GM23338 (cell line): ENCODE measurements around the gene RNF41. TPM values are rescaled to one million over a fixed set of nuclear protein-coding genes. Genes with fewer than 3 reads are reported as not detected.

Experiments
- ATAC-seq: fragments of 200-7000 bp; cut with Tn5 transposase; 3 replicates; pipeline ENCODE4 v1.9.1; 2020
- DNase-seq: peaks from one replicate; pipeline ENCODE4 v3.0.0-alpha.2; 2015; ENCODE audit warnings: low spot score
- H2AFZ ChIP-seq: fragments of 200-600 bp; sonication (generic); 2 replicates; pipeline ENCODE4 v1.8.0; 2016; ENCODE audit warnings: antibody characterized with exemption, mild to moderate bottlenecking, moderate library complexity
- H3F3A ChIP-seq: fragments of 200-600 bp; sonication (generic); replicated peaks from 2 replicates; pipeline ENCODE4 v1.8.0; 2017; ENCODE audit warnings: antibody characterized with exemption, mixed run types, low read depth
- H3K27ac ChIP-seq: fragments of 200-600 bp; sonication (generic); 2 replicates; pipeline ENCODE4 v1.6.1; 2016; ENCODE audit warnings: low read depth
- H3K27me3 ChIP-seq: fragments of 200-600 bp; sonication (generic); 2 replicates; pipeline ENCODE4 v1.8.0; 2016; ENCODE audit warnings: mild to moderate bottlenecking, mixed run types, moderate library complexity; ENCODE audit not compliant: insufficient read depth
- H3K36me3 ChIP-seq: fragments of 200-600 bp; sonication (generic); 2 replicates; pipeline ENCODE4 v1.8.0; 2016; ENCODE audit warnings: mild to moderate bottlenecking; ENCODE audit not compliant: insufficient read depth
- H3K4me1 ChIP-seq: fragments of 200-600 bp; sonication (generic); 2 replicates; pipeline ENCODE4 v1.8.0; 2016; ENCODE audit warnings: mild to moderate bottlenecking, moderate library complexity; ENCODE audit not compliant: insufficient read depth
- H3K4me2 ChIP-seq: fragments of 200-600 bp; sonication (generic); 2 replicates; pipeline ENCODE4 v1.7.1; 2017; ENCODE audit warnings: mixed run types
- H3K4me3 ChIP-seq: fragments of 200-600 bp; sonication (generic); 2 replicates; pipeline ENCODE4 v1.6.1; 2016; ENCODE audit warnings: mixed run types
- H3K79me2 ChIP-seq: fragments of 200-600 bp; sonication (generic); replicated peaks from 2 replicates; pipeline ENCODE4 v1.8.0; 2017; ENCODE audit warnings: mild to moderate bottlenecking; ENCODE audit not compliant: insufficient read depth
- H3K9me2 ChIP-seq: fragments of 200-600 bp; sonication (generic); 2 replicates; pipeline ENCODE4 v1.8.0; 2017; ENCODE audit not compliant: insufficient read depth
- H4K20me1 ChIP-seq: fragments of 200-600 bp; sonication (generic); replicated peaks from 2 replicates; pipeline ENCODE4 v1.8.0; 2017; ENCODE audit warnings: mild to moderate bottlenecking; ENCODE audit not compliant: insufficient read depth
- H3K27ac Mint-ChIP-seq: 2 replicates; pipeline ENCODE4 v1.8.0; 2020; ENCODE audit warnings: inconsistent platforms, mild to moderate bottlenecking, moderate library complexity, mixed read lengths
- H3K27me3 Mint-ChIP-seq: 3 replicates; pipeline ENCODE4 v1.8.0; 2022; ENCODE audit warnings: low read depth, mild to moderate bottlenecking, moderate library complexity, mixed read lengths, inconsistent platforms; ENCODE audit not compliant: insufficient read depth, poor library complexity
- H3K36me3 Mint-ChIP-seq: 3 replicates; pipeline ENCODE4 v1.8.0; 2021; ENCODE audit warnings: low read depth, mild to moderate bottlenecking, inconsistent platforms, moderate library complexity, mixed read lengths
- H3K4me1 Mint-ChIP-seq: 3 replicates; pipeline ENCODE4 v1.8.0; 2020; ENCODE audit warnings: mild to moderate bottlenecking, inconsistent platforms, mixed read lengths
- H3K4me3 Mint-ChIP-seq: 3 replicates; pipeline ENCODE4 v1.8.0; 2021; ENCODE audit warnings: moderate library complexity, mild to moderate bottlenecking, inconsistent platforms, mixed read lengths
- H3K9me3 Mint-ChIP-seq: 3 replicates; pipeline ENCODE4 v1.8.0; 2020; ENCODE audit warnings: moderate library complexity, mild to moderate bottlenecking, inconsistent platforms, mixed read lengths
- CREB1 ChIP-seq: fragments of 250-450 bp; sonication (Bioruptor Pico); IDR thresholded peaks from 2 replicates; pipeline ENCODE4 v1.5.0; 2020; ENCODE audit warnings: low read depth, mild to moderate bottlenecking, moderate library complexity
- EZH2 ChIP-seq: fragments of 200-600 bp; sonication (generic); IDR thresholded peaks from one replicate; pipeline ENCODE4 v1.8.0; 2017; ENCODE audit warnings: antibody characterized with exemption, mild to moderate bottlenecking, low read depth; ENCODE audit not compliant: unreplicated experiment
- EZH2phosphoT487 ChIP-seq: fragments of 200-600 bp; sonication (generic); IDR thresholded peaks from one replicate; pipeline ENCODE4 v1.8.1; 2018; ENCODE audit warnings: antibody characterized with exemption; ENCODE audit not compliant: unreplicated experiment
- JUNB ChIP-seq: IDR thresholded peaks from one replicate; pipeline ENCODE4 v1.6.1; 2016; ENCODE audit warnings: antibody characterized with exemption; ENCODE audit not compliant: unreplicated experiment
- NANOG ChIP-seq: IDR thresholded peaks from 2 replicates; pipeline ENCODE4 v1.6.1; 2016; ENCODE audit warnings: antibody characterized with exemption, borderline replicate concordance
- POLR2AphosphoS5 ChIP-seq: IDR thresholded peaks from 2 replicates; pipeline ENCODE4 v1.6.1; 2016; ENCODE audit warnings: antibody characterized with exemption, low read depth
- STAT1 ChIP-seq: IDR thresholded peaks from one replicate; pipeline ENCODE4 v1.6.1; 2016; ENCODE audit warnings: antibody characterized with exemption; ENCODE audit not compliant: unreplicated experiment
- ZNF114 ChIP-seq: fragments of 250-450 bp; sonication (Bioruptor Pico); IDR thresholded peaks from 2 replicates; pipeline ENCODE4 v1.5.0; 2020; ENCODE audit warnings: mild to moderate bottlenecking, moderate library complexity
- polyA plus RNA-seq: library from polyadenylated mRNA; unstranded; fragments of >200 nt; fragmentation: Nextera tagmentation; extraction: Ambion mirVana; gene quantifications from 2 replicates; pipeline ENCODE4 v1.2.1, GENCODE V29; 2016
- total RNA-seq: library from RNA; depleted of rRNA; stranded (reverse); fragments of >200 nt; shearing (Covaris generic); gene quantifications from 2 replicates; pipeline ENCODE4 v1.2.3, GENCODE V29; 2014
- TF ChIP-seq, protein P1 (sequence below), 2 experiments: fragments of 200-600 bp in 1 of 2; sonication (generic) in 1 of 2; conservative IDR thresholded peaks; 2 replicates each; pipeline versions ENCODE4 v1.5.1 to v1.6.1; 2016 to 2017; ENCODE audit warnings: antibody characterized with exemption in 2 of 2, low read depth in 2 of 2, mild to moderate bottlenecking in 2 of 2, moderate library complexity in 1 of 2
- TF ChIP-seq, protein P2 (sequence below): IDR thresholded peaks from one replicate; pipeline ENCODE4 v1.6.1; 2018; ENCODE audit warnings: antibody characterized with exemption; ENCODE audit not compliant: unreplicated experiment

Gene RNF41
- total and polyA plus RNA-seq, 2 experiments from 2014 or later, result 15.3 to 77.1 TPM

DNA sequence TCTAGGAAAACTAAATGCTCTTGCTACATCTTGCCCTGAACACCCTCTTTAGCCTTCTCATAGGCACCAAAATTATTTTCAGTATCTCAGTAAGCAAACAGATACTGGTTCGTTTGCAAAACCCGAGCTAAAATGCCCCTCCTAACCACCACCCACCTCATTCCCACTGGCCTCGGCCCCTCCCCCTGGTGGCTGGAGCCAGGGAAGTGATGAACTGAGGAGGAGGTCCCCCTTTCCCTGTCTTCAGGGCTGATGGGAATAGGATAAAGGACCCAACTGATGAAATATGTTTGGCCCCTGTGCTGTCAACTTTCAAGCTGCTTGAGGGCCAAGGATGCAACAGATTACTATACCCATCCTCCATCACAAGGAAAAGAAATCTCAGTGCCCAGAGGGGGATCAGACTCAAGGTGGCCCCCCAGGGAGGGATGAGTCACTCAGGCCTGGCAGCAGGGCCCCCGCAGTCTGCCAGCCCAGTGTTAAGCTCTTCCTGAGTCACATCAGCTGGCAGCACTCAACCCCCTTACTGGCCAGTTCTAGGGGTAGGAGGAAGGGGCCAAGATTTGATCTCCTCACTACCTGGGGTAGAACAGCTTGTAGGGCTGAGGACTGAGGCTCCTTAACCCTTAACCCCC lies 34.7 kb upstream of the RNF41 start:
- H3K27ac Mint-ChIP-seq, result peak overlapping the region; percentile 29; the same call in 1 of the 2 replicates
- peaks cover 18% of the 10 kb centered on the region for H3K4me1 Mint-ChIP-seq
- TF ChIP-seq, protein P1, sequence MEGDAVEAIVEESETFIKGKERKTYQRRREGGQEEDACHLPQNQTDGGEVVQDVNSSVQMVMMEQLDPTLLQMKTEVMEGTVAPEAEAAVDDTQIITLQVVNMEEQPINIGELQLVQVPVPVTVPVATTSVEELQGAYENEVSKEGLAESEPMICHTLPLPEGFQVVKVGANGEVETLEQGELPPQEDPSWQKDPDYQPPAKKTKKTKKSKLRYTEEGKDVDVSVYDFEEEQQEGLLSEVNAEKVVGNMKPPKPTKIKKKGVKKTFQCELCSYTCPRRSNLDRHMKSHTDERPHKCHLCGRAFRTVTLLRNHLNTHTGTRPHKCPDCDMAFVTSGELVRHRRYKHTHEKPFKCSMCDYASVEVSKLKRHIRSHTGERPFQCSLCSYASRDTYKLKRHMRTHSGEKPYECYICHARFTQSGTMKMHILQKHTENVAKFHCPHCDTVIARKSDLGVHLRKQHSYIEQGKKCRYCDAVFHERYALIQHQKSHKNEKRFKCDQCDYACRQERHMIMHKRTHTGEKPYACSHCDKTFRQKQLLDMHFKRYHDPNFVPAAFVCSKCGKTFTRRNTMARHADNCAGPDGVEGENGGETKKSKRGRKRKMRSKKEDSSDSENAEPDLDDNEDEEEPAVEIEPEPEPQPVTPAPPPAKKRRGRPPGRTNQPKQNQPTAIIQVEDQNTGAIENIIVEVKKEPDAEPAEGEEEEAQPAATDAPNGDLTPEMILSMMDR (conservative IDR thresholded peaks at IDR 0.05; ENCODE audit: low read depth in 2 of 2), result peak; percentile 22 to 28; a peak in 1 of 4 replicates
- TF ChIP-seq STAT1 (no peak), EZH2phosphoT487 (no peak), NANOG (no peak)
- TF ChIP-seq, protein P2, sequence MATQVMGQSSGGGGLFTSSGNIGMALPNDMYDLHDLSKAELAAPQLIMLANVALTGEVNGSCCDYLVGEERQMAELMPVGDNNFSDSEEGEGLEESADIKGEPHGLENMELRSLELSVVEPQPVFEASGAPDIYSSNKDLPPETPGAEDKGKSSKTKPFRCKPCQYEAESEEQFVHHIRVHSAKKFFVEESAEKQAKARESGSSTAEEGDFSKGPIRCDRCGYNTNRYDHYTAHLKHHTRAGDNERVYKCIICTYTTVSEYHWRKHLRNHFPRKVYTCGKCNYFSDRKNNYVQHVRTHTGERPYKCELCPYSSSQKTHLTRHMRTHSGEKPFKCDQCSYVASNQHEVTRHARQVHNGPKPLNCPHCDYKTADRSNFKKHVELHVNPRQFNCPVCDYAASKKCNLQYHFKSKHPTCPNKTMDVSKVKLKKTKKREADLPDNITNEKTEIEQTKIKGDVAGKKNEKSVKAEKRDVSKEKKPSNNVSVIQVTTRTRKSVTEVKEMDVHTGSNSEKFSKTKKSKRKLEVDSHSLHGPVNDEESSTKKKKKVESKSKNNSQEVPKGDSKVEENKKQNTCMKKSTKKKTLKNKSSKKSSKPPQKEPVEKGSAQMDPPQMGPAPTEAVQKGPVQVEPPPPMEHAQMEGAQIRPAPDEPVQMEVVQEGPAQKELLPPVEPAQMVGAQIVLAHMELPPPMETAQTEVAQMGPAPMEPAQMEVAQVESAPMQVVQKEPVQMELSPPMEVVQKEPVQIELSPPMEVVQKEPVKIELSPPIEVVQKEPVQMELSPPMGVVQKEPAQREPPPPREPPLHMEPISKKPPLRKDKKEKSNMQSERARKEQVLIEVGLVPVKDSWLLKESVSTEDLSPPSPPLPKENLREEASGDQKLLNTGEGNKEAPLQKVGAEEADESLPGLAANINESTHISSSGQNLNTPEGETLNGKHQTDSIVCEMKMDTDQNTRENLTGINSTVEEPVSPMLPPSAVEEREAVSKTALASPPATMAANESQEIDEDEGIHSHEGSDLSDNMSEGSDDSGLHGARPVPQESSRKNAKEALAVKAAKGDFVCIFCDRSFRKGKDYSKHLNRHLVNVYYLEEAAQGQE, result no peak
- Histone ChIP-seq H2AFZ (no peak overlapping the region), H3K4me3 (peak overlapping the region; percentile 95), H3K27ac (no peak overlapping the region), H3K27me3 (no peaks in the 10 kb centered on the region), H3K4me1 (peaks cover 17% of the 10 kb centered on the region), H4K20me1 (peaks cover 16% of the 10 kb centered on the region), H3K36me3 (peaks cover 47% of the 10 kb centered on the region), H3K4me2 (peak overlapping the region; percentile 99), H3K9me2 (no peaks in the 10 kb centered on the region), H3K79me2 (peaks cover 13% of the 10 kb centered on the region; the same call in 1 of the 2 replicates), H3F3A (peaks cover 28% of the 10 kb centered on the region)
- H3K36me3 Mint-ChIP-seq, result peaks cover 51% of the 10 kb centered on the region
- peaks cover 15% of the 10 kb centered on the region for H3K27me3 Mint-ChIP-seq
- ATAC-seq (peak; percentile 10), DNase-seq (peak; percentile 40)
- H3K9me3 Mint-ChIP-seq, result no peaks in the 10 kb centered on the region; the same call in 1 of the 3 replicates
- peak overlapping the region; percentile 94 for H3K4me3 Mint-ChIP-seq

DNA sequence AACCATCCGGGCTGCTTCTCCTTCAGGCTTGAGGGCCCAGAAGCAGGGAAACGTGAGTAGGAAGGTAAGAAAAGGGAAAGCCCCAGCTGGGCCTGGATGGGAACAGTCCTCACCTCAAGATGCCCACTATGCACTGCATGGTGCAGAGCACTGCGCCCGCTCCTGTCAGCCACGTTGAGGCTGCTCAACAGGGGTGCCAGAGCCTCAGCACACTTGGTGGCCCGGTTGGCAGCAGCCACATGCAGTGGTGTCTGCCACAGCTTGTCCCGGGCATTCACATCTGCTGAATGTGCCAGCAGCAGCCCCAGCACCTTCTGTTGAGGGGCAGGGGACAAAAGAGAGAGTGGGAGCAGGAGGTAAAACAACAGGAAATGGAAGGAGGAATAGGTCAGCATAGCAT lies 33.9 kb upstream of the RNF41 start:
- H2AFZ ChIP-seq, result no peak overlapping the region
- H3K27ac ChIP-seq, result no peak overlapping the region
- no peak for DNase-seq
- peaks cover 52% of the 10 kb centered on the region for H3K36me3 ChIP-seq
- Mint-ChIP-seq H3K36me3 (peaks cover 56% of the 10 kb centered on the region), H3K9me3 (no peaks in the 10 kb centered on the region; the same call in 1 of the 3 replicates), H3K27me3 (peaks cover 12% of the 10 kb centered on the region), H3K4me3 (no peak overlapping the region), H3K4me1 (peaks cover 18% of the 10 kb centered on the region), H3K27ac (no peak overlapping the region)
- H4K20me1 ChIP-seq, result peaks cover 16% of the 10 kb centered on the region
- no peaks in the 10 kb centered on the region for H3K27me3 ChIP-seq
- ATAC-seq, result no peak
- H3K4me1 ChIP-seq, result peaks cover 17% of the 10 kb centered on the region
- peaks cover 13% of the 10 kb centered on the region; the same call in 1 of the 2 replicates for H3K79me2 ChIP-seq
- no peak overlapping the region for H3K4me2 ChIP-seq
- H3F3A ChIP-seq, result peaks cover 32% of the 10 kb centered on the region
- no peak overlapping the region for H3K4me3 ChIP-seq
- H3K9me2 ChIP-seq, result no peaks in the 10 kb centered on the region
- TF ChIP-seq, protein P1 (conservative IDR thresholded peaks at IDR 0.05; ENCODE audit: low read depth in 2 of 2), result no peak
- TF ChIP-seq EZH2phosphoT487 (no peak), EZH2 (no peak), NANOG (no peak), JUNB (no peak), CREB1 (CRISPR knock-in tag) (no peak), ZNF114 (CRISPR knock-in tag) (no peak), POLR2AphosphoS5 (no peak)
